GM10266 (cell line): ENCODE measurements around the gene SLIT1.

Source experiments
- DNase-seq: peaks from one replicate; pipeline ENCODE4 v3.0.0; 2012; ENCODE audit errors: extremely low spot score
- TF ChIP-seq, protein P1 (sequence below): IDR thresholded peaks from 2 replicates; pipeline ENCODE4 v1.5.1; 2012; ENCODE audit warnings: mild to moderate bottlenecking, low read depth; ENCODE audit not compliant: control insufficient read depth, insufficient read depth; ENCODE audit errors: missing control alignments

Gene SLIT1

DNA sequence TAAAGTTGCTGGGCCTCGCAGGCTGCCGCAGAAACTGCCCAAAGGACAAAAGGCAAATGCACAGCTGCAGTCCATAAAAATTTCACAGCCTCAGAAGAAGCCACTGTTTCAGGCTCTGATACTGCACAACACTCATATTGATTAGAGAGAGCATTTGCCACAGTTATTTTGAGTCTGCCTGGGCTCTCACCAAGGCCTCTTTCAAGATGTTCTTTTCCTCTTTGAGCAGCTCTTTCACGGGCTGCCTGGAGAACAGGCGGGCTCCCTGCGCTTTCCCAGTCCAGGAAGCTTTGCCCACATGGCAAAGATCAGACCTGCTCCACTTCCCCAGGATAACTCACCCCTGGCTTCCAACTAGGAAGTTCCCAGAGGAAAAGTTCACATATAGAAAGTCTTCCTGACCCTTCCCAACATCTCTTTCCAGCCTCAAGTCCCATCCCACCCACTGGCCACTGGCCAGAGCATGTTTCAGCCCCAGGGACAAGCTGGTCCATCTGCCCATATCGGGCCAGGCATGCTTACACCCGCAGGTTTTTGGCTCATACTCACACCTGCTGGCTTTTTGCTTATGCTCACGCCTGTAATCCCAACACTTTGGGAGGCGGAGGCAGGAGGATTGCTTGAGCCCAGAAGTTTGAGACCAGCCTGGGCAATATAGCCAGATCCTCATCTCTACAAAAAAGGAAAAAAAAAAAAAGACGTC, 3.3 kb downstream of the SLIT1 start:
- TF ChIP-seq, protein P1, sequence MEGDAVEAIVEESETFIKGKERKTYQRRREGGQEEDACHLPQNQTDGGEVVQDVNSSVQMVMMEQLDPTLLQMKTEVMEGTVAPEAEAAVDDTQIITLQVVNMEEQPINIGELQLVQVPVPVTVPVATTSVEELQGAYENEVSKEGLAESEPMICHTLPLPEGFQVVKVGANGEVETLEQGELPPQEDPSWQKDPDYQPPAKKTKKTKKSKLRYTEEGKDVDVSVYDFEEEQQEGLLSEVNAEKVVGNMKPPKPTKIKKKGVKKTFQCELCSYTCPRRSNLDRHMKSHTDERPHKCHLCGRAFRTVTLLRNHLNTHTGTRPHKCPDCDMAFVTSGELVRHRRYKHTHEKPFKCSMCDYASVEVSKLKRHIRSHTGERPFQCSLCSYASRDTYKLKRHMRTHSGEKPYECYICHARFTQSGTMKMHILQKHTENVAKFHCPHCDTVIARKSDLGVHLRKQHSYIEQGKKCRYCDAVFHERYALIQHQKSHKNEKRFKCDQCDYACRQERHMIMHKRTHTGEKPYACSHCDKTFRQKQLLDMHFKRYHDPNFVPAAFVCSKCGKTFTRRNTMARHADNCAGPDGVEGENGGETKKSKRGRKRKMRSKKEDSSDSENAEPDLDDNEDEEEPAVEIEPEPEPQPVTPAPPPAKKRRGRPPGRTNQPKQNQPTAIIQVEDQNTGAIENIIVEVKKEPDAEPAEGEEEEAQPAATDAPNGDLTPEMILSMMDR: no peak
- DNase-seq: no peak

DNA sequence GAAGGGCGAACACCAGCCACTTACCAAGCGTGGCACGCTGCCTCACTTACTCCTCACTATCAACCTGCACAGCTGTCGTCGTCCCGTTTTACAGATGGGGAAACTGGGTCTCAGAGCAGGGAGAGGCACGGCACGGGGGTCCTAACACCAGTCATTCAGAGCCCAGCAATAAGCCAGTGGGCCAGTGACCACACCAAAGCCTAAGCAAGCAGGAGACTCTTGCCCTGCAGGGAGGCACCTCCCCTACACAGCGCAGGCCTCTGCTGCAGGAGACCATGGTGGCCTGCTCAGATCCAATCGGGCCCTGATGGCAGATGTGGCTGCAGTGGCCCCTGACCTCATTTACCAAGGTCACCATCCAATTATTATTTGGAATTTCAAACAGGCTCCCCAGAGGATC, 4.8 kb downstream of the SLIT1 start:
- DNase-seq: no peak
- TF ChIP-seq, protein P1: no peak

DNA sequence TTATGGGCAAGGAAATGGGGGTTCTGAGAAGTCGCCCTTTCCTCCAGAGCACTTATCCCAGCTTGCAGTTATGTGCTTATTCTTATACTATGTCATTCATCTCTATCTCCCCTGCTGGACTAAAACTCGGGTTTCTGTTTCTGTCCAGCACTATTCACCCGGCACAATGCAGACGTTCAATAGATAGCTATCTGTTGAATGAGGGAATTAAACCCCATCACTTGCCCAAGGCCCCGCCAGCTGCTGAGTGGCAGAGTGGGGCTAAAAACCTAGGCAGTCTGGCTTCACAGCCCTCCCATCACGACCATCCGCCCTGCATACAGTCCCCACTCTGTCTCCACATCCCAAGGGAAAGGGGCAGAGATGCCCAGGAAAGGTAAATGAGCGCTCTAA, 5.4 kb downstream of the SLIT1 start:
- DNase-seq: no peak
- TF ChIP-seq, protein P1: no peak

GRCh38 chr10:97179731-97180362, 5.9 kb downstream of the SLIT1 start:
- TF ChIP-seq, protein P1: peak; percentile 11
- no peak for DNase-seq

- DNase-seq: no peak
- TF ChIP-seq, protein P1: no peak
These were observed 6.4 kb downstream of the SLIT1 start for GRCh38 chr10:97179311-97179710.

DNA sequence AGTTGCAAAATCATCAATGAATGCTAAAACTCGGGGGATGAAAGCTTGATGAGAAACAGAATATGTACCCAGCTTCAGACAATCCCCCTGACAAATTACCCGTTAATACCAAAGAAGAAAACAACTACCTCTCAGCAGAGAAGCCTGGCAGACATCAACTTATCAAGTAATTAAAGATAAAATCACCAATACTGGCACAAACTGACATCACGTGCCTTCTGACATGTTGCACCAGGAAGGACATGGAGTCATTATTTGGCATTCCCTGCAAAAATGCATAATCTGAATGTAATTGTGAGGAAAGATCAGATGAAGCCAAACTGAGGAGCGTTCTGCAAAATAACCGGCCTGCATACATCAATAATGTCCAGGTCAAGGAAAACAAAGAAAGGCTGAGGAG, 7.7 kb downstream of the SLIT1 start:
- DNase-seq: no peak
- TF ChIP-seq, protein P1: no peak

GRCh38 chr10:97176226-97176625, 9.5 kb downstream of the SLIT1 start:
- no peak for DNase-seq
- TF ChIP-seq, protein P1: no peak
